Fibroblast of skin of abdomen (primary cell): Measurements from ENCODE around the gene L3HYPDH.

Experiments
- DNase-seq: peaks from one replicate; pipeline ENCODE4 v3.0.0-alpha.2; 2013

The L3HYPDH gene

DNA sequence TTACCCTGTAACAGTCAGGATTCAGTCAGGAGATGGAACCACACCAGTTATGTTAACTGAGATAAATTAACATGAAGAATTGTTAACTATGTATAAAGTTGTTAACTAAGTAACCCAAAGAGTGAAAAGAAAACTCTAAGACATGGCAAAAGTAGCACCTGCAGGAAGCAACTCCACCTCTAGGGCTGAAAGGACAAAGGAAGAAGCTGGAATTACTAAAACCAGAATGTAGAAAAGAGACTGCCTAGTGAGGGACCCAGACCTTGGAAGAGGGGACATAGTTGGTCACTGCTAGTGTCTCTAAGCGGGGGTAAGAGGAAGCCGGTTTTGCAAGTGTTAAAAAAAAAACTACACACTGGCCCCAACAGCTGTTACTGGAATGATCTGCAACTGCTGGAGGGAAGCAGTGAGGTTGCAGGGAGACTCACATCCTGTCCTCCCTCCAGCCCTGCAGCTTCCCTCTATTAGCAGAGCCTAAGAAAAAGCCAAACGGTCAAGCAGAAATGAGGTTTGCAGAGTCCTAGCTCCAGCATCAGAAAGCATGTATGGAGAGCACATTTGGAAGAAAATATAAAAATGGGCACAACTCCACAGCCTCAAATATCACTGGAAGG lies 58.8 kb downstream of the L3HYPDH start:
- peak; percentile 46 for DNase-seq

DNA sequence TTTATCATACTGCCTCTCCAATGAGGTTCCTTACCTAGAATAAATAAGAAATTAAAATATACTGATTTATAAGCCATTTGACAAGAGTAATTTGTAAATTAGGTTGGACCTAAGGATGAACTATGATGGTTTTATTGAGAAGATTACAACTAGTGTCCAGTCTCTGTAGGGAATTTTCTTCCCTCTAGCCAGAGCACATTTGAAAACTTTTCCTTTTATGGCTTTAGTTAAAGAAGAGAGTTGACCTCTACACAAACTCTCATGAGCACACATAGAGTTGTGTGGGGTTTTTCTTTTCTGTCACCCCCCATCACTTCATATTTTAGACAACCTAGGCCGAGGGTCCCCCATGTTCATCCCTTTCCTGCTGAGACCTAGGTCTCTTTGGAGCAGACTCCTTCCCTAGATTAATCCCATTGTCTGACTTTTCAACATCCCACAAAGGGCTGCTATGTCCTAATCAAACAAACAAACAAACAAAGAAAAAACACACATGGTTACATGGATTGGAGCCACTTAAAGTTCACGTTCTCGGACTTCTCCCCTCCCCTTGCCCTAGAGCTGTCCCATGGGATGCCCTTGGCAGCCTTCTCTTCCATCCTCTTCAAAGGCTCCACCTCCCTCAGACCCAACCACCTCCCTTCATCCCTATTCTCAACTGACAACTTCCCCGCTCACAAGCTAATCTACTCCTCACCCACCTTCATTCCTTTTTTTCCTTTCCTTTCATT lies 59.7 kb downstream of the L3HYPDH start:
- no peak for DNase-seq
